Fibroblast of lung (primary cell): Measurements from ENCODE around the gene HNRNPLL. TPM values are rescaled to one million over a fixed set of nuclear protein-coding genes. Genes with fewer than 3 reads are reported as not detected.

Experiments
- DNase-seq, 2 donors: peaks; one replicate each; pipeline versions ENCODE4 v3.0.0 to v3.0.0-alpha.2; 2010; ENCODE audit warnings: low read depth in 2 of 2
- H2AFZ ChIP-seq: 2 replicates; pipeline ENCODE4 v1.5.1; 2012; ENCODE audit warnings: low read length, control low read depth, inconsistent platforms
- H3K27ac ChIP-seq: 2 replicates; pipeline ENCODE4 v1.5.1; 2011; ENCODE audit warnings: low read length, control low read depth; ENCODE audit not compliant: insufficient read depth
- H3K27me3 ChIP-seq: 2 replicates; pipeline ENCODE4 v1.5.1; 2011; ENCODE audit warnings: mild to moderate bottlenecking, low read length; ENCODE audit not compliant: control insufficient read depth, insufficient read depth
- H3K36me3 ChIP-seq: 2 replicates; pipeline ENCODE4 v1.5.1; 2011; ENCODE audit warnings: low read length; ENCODE audit not compliant: control insufficient read depth, insufficient read depth
- H3K4me1 ChIP-seq: 2 replicates; pipeline ENCODE4 v1.5.1; 2011; ENCODE audit warnings: low read length; ENCODE audit not compliant: control insufficient read depth, insufficient read depth; ENCODE audit errors: extremely low read depth
- H3K4me2 ChIP-seq: 2 replicates; pipeline ENCODE4 v1.5.1; 2011; ENCODE audit warnings: low read length, control low read depth; ENCODE audit not compliant: insufficient read depth; ENCODE audit errors: extremely low read depth
- H3K4me3 ChIP-seq, 4 experiments: fragments of 200-600 bp in 1 of 4; sonication (generic) in 1 of 4; replicated peaks in 1 of 4; 2 replicates each; pipeline ENCODE4 v1.5.1; 2011 to 2016; ENCODE audit warnings: low read length in 4 of 4, low read depth in 3 of 4, mild to moderate bottlenecking in 3 of 4, control low read depth in 2 of 4, inconsistent platforms in 1 of 4, mixed read lengths in 1 of 4; ENCODE audit not compliant: insufficient read depth in 1 of 4; ENCODE audit errors: control extremely low read depth in 1 of 4
- H3K79me2 ChIP-seq: 2 replicates; pipeline ENCODE4 v1.5.1; 2012; ENCODE audit warnings: mild to moderate bottlenecking, low read length, inconsistent platforms; ENCODE audit not compliant: control insufficient read depth, insufficient read depth
- H3K9ac ChIP-seq: 2 replicates; pipeline ENCODE4 v1.5.1; 2011; ENCODE audit warnings: mild to moderate bottlenecking, low read length, control low read depth; ENCODE audit not compliant: insufficient read depth
- H3K9me3 ChIP-seq: 2 replicates; pipeline ENCODE4 v1.5.1; 2012; ENCODE audit warnings: low read depth, low read length; ENCODE audit not compliant: control insufficient read depth, insufficient read depth
- H4K20me1 ChIP-seq: 2 replicates; pipeline ENCODE4 v1.5.1; 2011; ENCODE audit warnings: low read length; ENCODE audit not compliant: control insufficient read depth, insufficient read depth; ENCODE audit errors: extremely low read depth
- EZH2 ChIP-seq: IDR thresholded peaks from 2 replicates; pipeline ENCODE4 v1.5.1; 2012; ENCODE audit warnings: low read length, control low read depth, mild to moderate bottlenecking; ENCODE audit errors: missing control alignments
- polyA plus RNA-seq, 2 donors: library from polyadenylated mRNA; depleted of rRNA in 1 of 2; stranded (reverse) in 1 of 2; unstranded in 1 of 2; fragments of >200 nt; gene quantifications; 2 replicates each; pipeline ENCODE4 v1.2.1, GENCODE V29; 2011 to 2012; ENCODE audit warnings: missing spikeins in 1 of 2
- total RNA-seq: library from RNA; depleted of rRNA; stranded (reverse); fragments of >200 nt; gene quantifications from 2 replicates; pipeline ENCODE4 v1.2.1, GENCODE V29; 2014
- TF ChIP-seq, protein P1 (sequence below), 2 donors: IDR thresholded peaks in 1 of 2; conservative IDR thresholded peaks in 1 of 2; 1 replicate in 1 of 2; 2 replicates in 1 of 2; pipeline ENCODE4 v1.5.1; 2011 to 2012; ENCODE audit warnings: low read length in 2 of 2, control low read depth in 1 of 2, inconsistent platforms in 1 of 2, low read depth in 1 of 2, mild to moderate bottlenecking in 1 of 2

HNRNPLL gene
- total and polyA plus RNA-seq, 2 donors (not counting 1 experiment from before 2014, with no cell fraction given), result 36.4 to 51.4 TPM

- Histone ChIP-seq H4K20me1 (no peaks in the 10 kb centered on the region), H3K4me1 (no peaks in the 10 kb centered on the region), H3K9me3 (no peaks in the 10 kb centered on the region), H3K9ac (no peak overlapping the region), H3K36me3 (no peaks in the 10 kb centered on the region), H2AFZ (no peak overlapping the region), H3K27me3 (no peaks in the 10 kb centered on the region), H3K27ac (no peak overlapping the region), H3K4me2 (no peak overlapping the region), H3K79me2 (no peaks in the 10 kb centered on the region), H3K4me3 (no peak overlapping the region)
- no peak for DNase-seq
- TF ChIP-seq, protein P1, sequence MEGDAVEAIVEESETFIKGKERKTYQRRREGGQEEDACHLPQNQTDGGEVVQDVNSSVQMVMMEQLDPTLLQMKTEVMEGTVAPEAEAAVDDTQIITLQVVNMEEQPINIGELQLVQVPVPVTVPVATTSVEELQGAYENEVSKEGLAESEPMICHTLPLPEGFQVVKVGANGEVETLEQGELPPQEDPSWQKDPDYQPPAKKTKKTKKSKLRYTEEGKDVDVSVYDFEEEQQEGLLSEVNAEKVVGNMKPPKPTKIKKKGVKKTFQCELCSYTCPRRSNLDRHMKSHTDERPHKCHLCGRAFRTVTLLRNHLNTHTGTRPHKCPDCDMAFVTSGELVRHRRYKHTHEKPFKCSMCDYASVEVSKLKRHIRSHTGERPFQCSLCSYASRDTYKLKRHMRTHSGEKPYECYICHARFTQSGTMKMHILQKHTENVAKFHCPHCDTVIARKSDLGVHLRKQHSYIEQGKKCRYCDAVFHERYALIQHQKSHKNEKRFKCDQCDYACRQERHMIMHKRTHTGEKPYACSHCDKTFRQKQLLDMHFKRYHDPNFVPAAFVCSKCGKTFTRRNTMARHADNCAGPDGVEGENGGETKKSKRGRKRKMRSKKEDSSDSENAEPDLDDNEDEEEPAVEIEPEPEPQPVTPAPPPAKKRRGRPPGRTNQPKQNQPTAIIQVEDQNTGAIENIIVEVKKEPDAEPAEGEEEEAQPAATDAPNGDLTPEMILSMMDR (conservative IDR thresholded peaks at IDR 0.05 in 1 of 2, IDR thresholded peaks at IDR 0.05 in 1 of 2; ENCODE audit: low read depth in 1 of 2, low read length in 2 of 2), result peak in 1 of 2 donors; percentile 17
- TF ChIP-seq EZH2, result no peak
Measured at GRCh38 chr2:38523728-38524437, 78.8 kb downstream of the HNRNPLL start.

DNA sequence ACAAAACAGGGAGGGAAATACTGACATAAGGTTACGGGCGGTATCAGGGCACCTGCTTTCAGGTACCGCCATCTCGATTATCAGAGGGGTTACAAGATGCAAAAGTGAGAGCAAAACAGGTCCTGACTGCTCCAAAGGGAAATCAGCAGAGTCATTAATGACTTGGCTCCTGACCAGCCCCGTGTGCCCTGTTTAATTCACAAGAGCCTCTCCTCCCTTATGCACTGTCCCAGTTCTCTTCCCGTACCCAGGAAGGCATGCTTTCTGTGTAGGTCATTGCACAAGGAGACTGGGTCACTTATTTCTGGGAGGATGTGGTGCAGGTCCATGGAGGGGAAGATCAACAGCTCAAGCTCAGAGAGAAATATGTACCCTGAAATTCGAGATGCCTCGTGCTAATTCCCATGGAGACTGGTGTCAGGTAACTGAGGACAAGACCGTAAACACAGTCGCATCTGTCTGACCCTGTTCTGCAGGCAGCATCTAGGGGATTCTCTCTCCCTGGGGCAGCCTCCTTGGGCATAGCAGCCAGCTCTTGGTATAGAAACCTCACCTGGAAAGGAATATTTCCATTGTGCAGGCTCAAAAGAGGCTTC is 79.9 kb downstream of the HNRNPLL start:
- no peak for DNase-seq
- no peak overlapping the region for H3K4me3 ChIP-seq
- no peak overlapping the region for H3K27ac ChIP-seq
- no peaks in the 10 kb centered on the region for H3K9me3 ChIP-seq
- no peak for TF ChIP-seq EZH2
- TF ChIP-seq, protein P1 (conservative IDR thresholded peaks at IDR 0.05 in 1 of 2, IDR thresholded peaks at IDR 0.05 in 1 of 2; ENCODE audit: low read depth in 1 of 2, low read length in 2 of 2), result no peak
- no peaks in the 10 kb centered on the region for H3K27me3 ChIP-seq
- H4K20me1 ChIP-seq, result no peaks in the 10 kb centered on the region
- H3K79me2 ChIP-seq, result no peaks in the 10 kb centered on the region
- no peak overlapping the region for H2AFZ ChIP-seq
- no peak overlapping the region for H3K9ac ChIP-seq
- no peak overlapping the region for H3K4me2 ChIP-seq
- no peaks in the 10 kb centered on the region for H3K4me1 ChIP-seq
- no peaks in the 10 kb centered on the region for H3K36me3 ChIP-seq

DNA sequence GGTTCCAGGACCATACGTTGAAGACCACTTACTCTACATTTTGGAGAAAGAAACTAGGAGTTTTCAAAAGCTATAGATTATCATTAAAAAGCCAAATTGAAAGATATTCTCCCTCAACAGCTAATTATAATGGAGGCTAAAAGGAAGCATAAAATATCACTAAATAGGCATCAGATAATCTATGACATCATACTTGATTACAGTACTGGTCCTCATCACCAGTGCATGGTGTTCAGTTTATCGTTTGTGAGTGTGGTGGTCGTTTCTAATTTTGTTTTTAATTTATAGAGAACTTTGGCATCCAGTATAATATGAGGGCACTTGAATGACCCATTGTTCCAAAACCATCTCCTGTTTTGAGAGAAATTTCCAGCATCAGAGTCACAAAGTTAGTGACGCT is 80.9 kb downstream of the HNRNPLL start:
- no peaks in the 10 kb centered on the region for H3K79me2 ChIP-seq
- DNase-seq, result no peak
- H2AFZ ChIP-seq, result no peak overlapping the region
- no peaks in the 10 kb centered on the region for H3K4me1 ChIP-seq
- no peak overlapping the region for H3K9ac ChIP-seq
- no peak overlapping the region for H3K4me2 ChIP-seq
- no peaks in the 10 kb centered on the region for H4K20me1 ChIP-seq
- TF ChIP-seq, protein P1 (conservative IDR thresholded peaks at IDR 0.05 in 1 of 2, IDR thresholded peaks at IDR 0.05 in 1 of 2; ENCODE audit: low read depth in 1 of 2, low read length in 2 of 2), result no peak
- no peak for TF ChIP-seq EZH2
- H3K36me3 ChIP-seq, result no peaks in the 10 kb centered on the region
- no peaks in the 10 kb centered on the region for H3K27me3 ChIP-seq
- no peak overlapping the region for H3K27ac ChIP-seq
- H3K4me3 ChIP-seq, result no peak overlapping the region
- no peaks in the 10 kb centered on the region for H3K9me3 ChIP-seq
